H1 (cell line): ENCODE measurements around the gene MBTPS1. TPM values are rescaled to one million over a fixed set of nuclear protein-coding genes. Genes with fewer than 3 reads are reported as not detected.

Source experiments
- CTCF ChIA-PET: fragments of 300-600 bp; sonication (Branson Sonifier 250); formaldehyde crosslinking; loops from one replicate; lab custom pipeline; 2021; ENCODE audit not compliant: partially characterized antibody; lab: Charles Lee
- POLR2A ChIA-PET: fragments of 300-600 bp; sonication (Branson Sonifier 250); formaldehyde crosslinking; loops from one replicate; lab custom pipeline; 2021; ENCODE audit warnings: inconsistent platforms; ENCODE audit not compliant: partially characterized antibody; lab: Charles Lee
- DNase-seq, 2 experiments: peaks; one replicate each; pipeline versions ENCODE4 v3.0.0 to v3.0.0-alpha.2; 2010 to 2022; ENCODE audit warnings: low spot score in 2 of 2, low read depth in 1 of 2, mixed read lengths in 1 of 2
- FAIRE-seq: peaks from 2 replicates; lab custom pipeline; 2011; peaks lifted over from hg19 to GRCh38; lab: Jason Lieb, UNC
- H2AFZ ChIP-seq: 2 replicates; pipeline ENCODE4 v1.8.1; 2012; ENCODE audit warnings: low read length, inconsistent platforms
- H2AK5ac ChIP-seq: 2 replicates; pipeline ENCODE4 v1.6.1; 2013; ENCODE audit warnings: low read depth, low read length
- H2BK120ac ChIP-seq: replicated peaks from 2 replicates; pipeline ENCODE3; 2013; ENCODE audit warnings: low read depth, low read length, inconsistent platforms
- H2BK12ac ChIP-seq: 2 replicates; pipeline ENCODE4 v1.6.1; 2013; ENCODE audit warnings: low read depth, low read length
- H2BK15ac ChIP-seq: 2 replicates; pipeline ENCODE4 v1.6.1; 2013; ENCODE audit warnings: low read length
- H2BK20ac ChIP-seq: 2 replicates; pipeline ENCODE4 v1.6.1; 2013; ENCODE audit warnings: low read length
- H2BK5ac ChIP-seq: 2 replicates; pipeline ENCODE4 v1.6.1; 2013; ENCODE audit warnings: low read depth, low read length
- H3K14ac ChIP-seq: 2 replicates; pipeline ENCODE4 v1.6.1; 2013; ENCODE audit warnings: inconsistent platforms; ENCODE audit not compliant: insufficient read length
- H3K18ac ChIP-seq: 2 replicates; pipeline ENCODE4 v1.6.1; 2013; ENCODE audit warnings: low read length; ENCODE audit errors: extremely low read depth
- H3K23ac ChIP-seq: 2 replicates; pipeline ENCODE4 v1.6.1; 2013; ENCODE audit warnings: inconsistent platforms; ENCODE audit not compliant: insufficient read length
- H3K23me2 ChIP-seq: 2 replicates; pipeline ENCODE4 v1.6.1; 2013; ENCODE audit warnings: low read depth, low read length
- H3K27ac ChIP-seq: 2 replicates; pipeline ENCODE4 v1.6.1; 2011; ENCODE audit warnings: low read depth, low read length, inconsistent platforms
- H3K27me3 ChIP-seq, 4 experiments: replicated peaks in 1 of 4; 1 replicate in 1 of 4; 2 replicates in 3 of 4; pipeline versions ENCODE4 v1.6.1 to v1.8.1; 2011 to 2013; ENCODE audit warnings: low read length in 3 of 4, mild to moderate bottlenecking in 3 of 4, inconsistent platforms in 2 of 4, mixed read lengths in 2 of 4, moderate library complexity in 1 of 4; ENCODE audit not compliant: control insufficient read depth in 3 of 4, insufficient read depth in 3 of 4; ENCODE audit errors: extremely low read depth in 1 of 4
- H3K36me3 ChIP-seq, 4 experiments: 2 replicates each; pipeline versions ENCODE4 v1.6.1 to v1.8.1; 2011 to 2013; ENCODE audit warnings: mild to moderate bottlenecking in 4 of 4, low read length in 3 of 4, moderate library complexity in 2 of 4, control low read depth in 1 of 4, inconsistent platforms in 1 of 4; ENCODE audit not compliant: insufficient read depth in 4 of 4, control insufficient read depth in 2 of 4
- H3K4ac ChIP-seq: replicated peaks from 2 replicates; pipeline ENCODE3; 2013; ENCODE audit warnings: low read length, low read depth, mixed read lengths, inconsistent platforms; ENCODE audit not compliant: insufficient read length
- H3K4me1 ChIP-seq, 4 experiments: replicated peaks in 1 of 4; 1 replicate in 1 of 4; 2 replicates in 3 of 4; pipeline versions ENCODE4 v1.6.1 to v1.8.1; 2011 to 2013; ENCODE audit warnings: low read length in 3 of 4, inconsistent platforms in 2 of 4, mixed read lengths in 1 of 4; ENCODE audit not compliant: insufficient read depth in 4 of 4, control insufficient read depth in 3 of 4
- H3K4me2 ChIP-seq, 2 experiments: 2 replicates each; pipeline versions ENCODE4 v1.6.1 to v1.8.1; 2011 to 2013; ENCODE audit warnings: low read depth in 2 of 2, low read length in 2 of 2, control low read depth in 1 of 2, inconsistent platforms in 1 of 2, mild to moderate bottlenecking in 1 of 2; ENCODE audit not compliant: insufficient read depth in 1 of 2
- H3K4me3 ChIP-seq, 4 experiments: fragments of 200-600, 300-600 bp in 1 of 4; sonication (generic), shearing (Covaris generic), sonication (Bioruptor Twin) in 1 of 4; 2 replicates each; pipeline versions ENCODE4 v1.5.1 to v1.8.1; 2011 to 2016; ENCODE audit warnings: low read length in 4 of 4, low read depth in 3 of 4, control low read depth in 2 of 4, inconsistent platforms in 2 of 4, mild to moderate bottlenecking in 2 of 4, mixed read lengths in 1 of 4, moderate library complexity in 1 of 4; ENCODE audit not compliant: insufficient read depth in 2 of 4; ENCODE audit errors: extremely low read depth in 1 of 4
- H3K56ac ChIP-seq: replicated peaks from 2 replicates; pipeline ENCODE3; 2013; ENCODE audit warnings: low read depth, mild to moderate bottlenecking, mixed read lengths, low read length, inconsistent platforms; ENCODE audit not compliant: insufficient read length
- H3K79me1 ChIP-seq: 2 replicates; pipeline ENCODE4 v1.6.1; 2013; ENCODE audit warnings: low read depth, low read length, control low read depth
- H3K79me2 ChIP-seq, 2 experiments: 2 replicates each; pipeline versions ENCODE4 v1.6.1 to v1.8.1; 2012 to 2013; ENCODE audit warnings: low read length in 2 of 2, mild to moderate bottlenecking in 2 of 2, inconsistent platforms in 1 of 2; ENCODE audit not compliant: insufficient read depth in 2 of 2, control insufficient read depth in 1 of 2
- H3K9ac ChIP-seq, 4 experiments: replicated peaks in 1 of 4; 1 replicate in 1 of 4; 2 replicates in 3 of 4; pipeline versions ENCODE4 v1.6.1 to v1.8.1; 2011 to 2013; ENCODE audit warnings: low read depth in 3 of 4, low read length in 3 of 4, control low read depth in 2 of 4, mild to moderate bottlenecking in 2 of 4, moderate library complexity in 2 of 4, inconsistent platforms in 1 of 4; ENCODE audit errors: extremely low read depth in 1 of 4
- H3K9me3 ChIP-seq, 2 experiments: 2 replicates each; pipeline versions ENCODE4 v1.6.1 to v1.8.1; 2012 to 2013; ENCODE audit warnings: mild to moderate bottlenecking in 2 of 2, moderate library complexity in 2 of 2, control low read depth in 1 of 2, inconsistent platforms in 1 of 2, low read depth in 1 of 2, low read length in 1 of 2, mixed read lengths in 1 of 2; ENCODE audit not compliant: insufficient read depth in 2 of 2
- H4K20me1 ChIP-seq, 2 experiments: replicated peaks in 1 of 2; 2 replicates each; pipeline versions ENCODE3 to v1.8.1; 2011 to 2013; ENCODE audit warnings: inconsistent platforms in 2 of 2, low read length in 2 of 2, mild to moderate bottlenecking in 1 of 2; ENCODE audit not compliant: insufficient read depth in 2 of 2, control insufficient read depth in 1 of 2
- H4K5ac ChIP-seq: 2 replicates; pipeline ENCODE4 v1.6.1; 2013; ENCODE audit warnings: low read length, low read depth, mixed read lengths, inconsistent platforms; ENCODE audit not compliant: insufficient read length
- H4K8ac ChIP-seq: 2 replicates; pipeline ENCODE4 v1.8.0; 2013; ENCODE audit warnings: mild to moderate bottlenecking, moderate library complexity, low read length, inconsistent platforms; ENCODE audit not compliant: insufficient read depth; ENCODE audit errors: extremely low read depth
- H4K91ac ChIP-seq: replicated peaks from 2 replicates; pipeline ENCODE3; 2013; ENCODE audit warnings: low read length, mixed read lengths, inconsistent platforms; ENCODE audit not compliant: insufficient read length
- ASH2L ChIP-seq: fragments of 200-600, 300-600 bp; sonication (generic); IDR thresholded peaks from one replicate; pipeline ENCODE4 v1.7.1; 2017; ENCODE audit warnings: low read length
- CEBPB ChIP-seq: IDR thresholded peaks from 2 replicates; pipeline ENCODE4 v1.6.1; 2012; ENCODE audit warnings: low read depth, low read length
- CHD1 ChIP-seq: IDR thresholded peaks from 2 replicates; pipeline ENCODE4 v1.6.1; 2012; ENCODE audit warnings: low read depth, low read length, improper control_type of control experiment
- HDAC2 ChIP-seq, 2 experiments: fragments of 300-600 bp in 1 of 2; sonication (generic) in 1 of 2; IDR thresholded peaks; 2 replicates each; pipeline ENCODE4 v1.6.1; 2011 to 2012; ENCODE audit warnings: low read depth in 2 of 2, low read length in 2 of 2, mild to moderate bottlenecking in 2 of 2, moderate library complexity in 2 of 2, borderline replicate concordance in 1 of 2, inconsistent platforms in 1 of 2
- RBBP5 ChIP-seq: IDR thresholded peaks from 2 replicates; pipeline ENCODE4 v1.7.1; 2012; ENCODE audit warnings: low read depth, mild to moderate bottlenecking, inconsistent platforms, low read length, moderate library complexity, borderline replicate concordance
- SUZ12 ChIP-seq: fragments of 200-600 bp; sonication (generic); IDR thresholded peaks from 2 replicates; pipeline ENCODE4 v1.6.1; 2012; ENCODE audit warnings: mild to moderate bottlenecking, inconsistent platforms, low read length, moderate library complexity, mixed read lengths
- WGBS, 2 experiments: shearing (Covaris generic) in 1 of 2; methylation state at CpG; one replicate each; pipeline versions ENCODE4 v1.1.6 to v1.1.7; 2013 to 2015; ENCODE audit warnings: low lambda C conversion rate in 2 of 2, mixed read lengths in 2 of 2, inconsistent platforms in 1 of 2, low coverage in 1 of 2, missing lambda C conversion rate in 1 of 2; ENCODE audit not compliant: insufficient replicate concordance in 2 of 2, insufficient coverage in 1 of 2, insufficient read length in 1 of 2; ENCODE audit errors: extremely low coverage in 1 of 2, missing lambda C conversion rate in 1 of 2; 5-methylcytosine and 5-hydroxymethylcytosine counted together
- polyA plus RNA-seq, 7 experiments: library from polyadenylated mRNA; depleted of rRNA in 3 of 7; stranded (reverse) in 5 of 7; unstranded in 2 of 7; fragments of >200 nt in 5 of 7; fragments of 200-250 nt in 2 of 7; gene quantifications; 1 replicate in 5 of 7; 2 replicates in 1 of 7; 4 replicates in 1 of 7; pipeline versions ENCODE4 v1.2.1 to v1.2.3, GENCODE V29; 2011 to 2013; ENCODE audit warnings: missing spikeins in 2 of 7, mixed read lengths in 2 of 7
- total RNA-seq: library from RNA; stranded (reverse); fragmentation: NEBNext Ultra II Directional; extraction: Animal tissue kit (Norgen Biotek cat#: 25700); gene quantifications from 2 replicates; pipeline ENCODE4 v1.2.1, GENCODE V29; 2021
- TF ChIP-seq, protein P1 (sequence below), 3 experiments: IDR thresholded peaks; 1 replicate in 2 of 3; 2 replicates in 1 of 3; pipeline versions ENCODE4 v1.5.1 to v1.6.1; 2011; ENCODE audit warnings: low read length in 3 of 3, mild to moderate bottlenecking in 3 of 3, inconsistent platforms in 2 of 3, low read depth in 1 of 3, moderate library complexity in 1 of 3; ENCODE audit not compliant: insufficient read depth in 1 of 3; ENCODE audit errors: control extremely low read depth in 1 of 3

MBTPS1 gene
- total and polyA plus RNA-seq, 2 of the 8 experiments (the other 6 are each of a cell fraction or from before 2014, with no cell fraction given): 30.6 to 53.3 TPM

DNA sequence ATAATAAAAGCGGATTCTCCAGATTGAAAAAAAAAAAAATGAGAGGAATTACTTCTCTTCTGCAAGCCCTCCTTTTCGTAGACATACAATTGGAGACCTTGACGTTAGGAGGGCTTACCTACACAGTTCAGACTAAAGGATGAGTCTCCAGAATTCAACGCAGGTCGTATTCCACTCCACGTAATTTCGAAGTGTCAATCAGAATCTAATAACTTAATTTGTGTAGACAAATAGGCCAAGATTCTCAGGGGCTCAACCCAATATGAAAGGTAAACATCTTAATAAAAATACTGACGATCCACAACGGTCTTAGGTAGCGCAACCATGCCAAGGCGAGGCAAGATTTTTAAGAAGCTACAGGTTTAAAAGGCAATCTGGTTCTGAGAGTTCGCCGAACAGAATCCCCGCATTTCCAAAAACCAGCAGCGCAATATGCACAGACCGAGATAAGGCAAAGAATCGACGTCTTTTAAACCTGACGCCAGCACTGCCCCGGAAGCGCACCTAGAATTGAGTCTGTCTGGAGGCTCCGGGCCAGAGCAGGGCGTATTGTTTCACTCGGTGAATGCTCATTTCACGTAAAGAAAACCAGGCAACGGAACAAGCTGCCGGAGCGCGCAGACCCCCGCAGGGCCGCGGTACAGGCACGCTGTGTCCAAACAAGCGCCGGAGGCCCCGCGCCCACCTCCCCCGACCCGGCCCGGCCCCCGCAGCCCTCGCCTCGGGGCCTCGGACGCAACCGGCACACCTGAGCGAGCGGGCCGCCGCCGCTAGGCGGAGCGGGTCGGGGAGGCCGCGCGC, 623 bp downstream of the MBTPS1 start:
- DNase-seq: no peak
- POLR2A ChIA-PET: interaction anchor here (0.6 to 4.6 kb wide), 22 partner anchors 10 to 180 kb away, joined by 3 to 19 read pairs (median 4); partner anchors contain the start of genes DNAAF1, HSDL1, SLC38A8 and TAF1C
- H3K4ac ChIP-seq: peak overlapping the region; percentile 66
- peaks cover 0 to 2% (median 0%) of the 10 kb centered on the region in 4 experiments; a peak in 1 of 7 replicates for H3K4me1 ChIP-seq
- H3K23ac ChIP-seq: no peak overlapping the region
- no peak overlapping the region for H2BK12ac ChIP-seq
- H3K36me3 ChIP-seq: 0 out of 8 replicates have a peak, but pooled peaks cover 0 to 3% (median 0%) of the 10 kb centered on the region in 4 experiments
- H4K5ac ChIP-seq: peak overlapping the region; percentile 46
- no peak for FAIRE-seq
- peaks cover 0 to 48% of the 10 kb centered on the region in 2 experiments; a peak in 3 of 4 replicates for H3K79me2 ChIP-seq
- H2BK20ac ChIP-seq: no peak overlapping the region
- H3K9ac ChIP-seq: peak overlapping the region; percentile 86 to 97 (median 90)
- H3K27me3 ChIP-seq: no peaks in the 10 kb centered on the region
- peaks cover 6% of the 10 kb centered on the region for H3K79me1 ChIP-seq
- CTCF ChIA-PET: interaction anchor here (0.5 to 6.0 kb wide), 18 partner anchors 16 to 1342 kb away, joined by 3 to 44 read pairs (median 3); partner anchors contain the start of gene TAF1C
- H4K91ac ChIP-seq: peak overlapping the region; percentile 61
- peak overlapping the region; percentile 72 for H2BK120ac ChIP-seq
- 5% methylated on average over 35 of the region's 57 CpGs; no CpG with 5 or more reads in 1 of the 2 experiments for WGBS, 2 experiments
- H3K9me3 ChIP-seq: no peaks in the 10 kb centered on the region
- H3K4me2 ChIP-seq: peak overlapping the region; percentile 64 to 72
- H2AFZ ChIP-seq: peak overlapping the region; percentile 24
- peak overlapping the region; percentile 69 to 92 (median 84) for H3K4me3 ChIP-seq
- peaks cover under 1 to 5% of the 10 kb centered on the region in 2 experiments for H4K20me1 ChIP-seq
- TF ChIP-seq, protein P1, sequence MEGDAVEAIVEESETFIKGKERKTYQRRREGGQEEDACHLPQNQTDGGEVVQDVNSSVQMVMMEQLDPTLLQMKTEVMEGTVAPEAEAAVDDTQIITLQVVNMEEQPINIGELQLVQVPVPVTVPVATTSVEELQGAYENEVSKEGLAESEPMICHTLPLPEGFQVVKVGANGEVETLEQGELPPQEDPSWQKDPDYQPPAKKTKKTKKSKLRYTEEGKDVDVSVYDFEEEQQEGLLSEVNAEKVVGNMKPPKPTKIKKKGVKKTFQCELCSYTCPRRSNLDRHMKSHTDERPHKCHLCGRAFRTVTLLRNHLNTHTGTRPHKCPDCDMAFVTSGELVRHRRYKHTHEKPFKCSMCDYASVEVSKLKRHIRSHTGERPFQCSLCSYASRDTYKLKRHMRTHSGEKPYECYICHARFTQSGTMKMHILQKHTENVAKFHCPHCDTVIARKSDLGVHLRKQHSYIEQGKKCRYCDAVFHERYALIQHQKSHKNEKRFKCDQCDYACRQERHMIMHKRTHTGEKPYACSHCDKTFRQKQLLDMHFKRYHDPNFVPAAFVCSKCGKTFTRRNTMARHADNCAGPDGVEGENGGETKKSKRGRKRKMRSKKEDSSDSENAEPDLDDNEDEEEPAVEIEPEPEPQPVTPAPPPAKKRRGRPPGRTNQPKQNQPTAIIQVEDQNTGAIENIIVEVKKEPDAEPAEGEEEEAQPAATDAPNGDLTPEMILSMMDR (IDR thresholded peaks at IDR 0.05; ENCODE audit: control extremely low read depth in 1 of 3, insufficient read depth in 1 of 3, low read depth in 1 of 3, low read length in 3 of 3): peak; percentile 15 to 37 (median 20); a peak in 3 of 4 replicates
- TF ChIP-seq CEBPB: no peak
- TF ChIP-seq CHD1: no peak
- peak; percentile 12; the same call in 1 of the 2 replicates for TF ChIP-seq RBBP5
- no peak for TF ChIP-seq SUZ12
- peak; percentile 27 for TF ChIP-seq ASH2L
- no peak for TF ChIP-seq HDAC2 (IDR thresholded peaks at IDR 0.05; ENCODE audit: borderline replicate concordance in 1 of 2, low read depth in 2 of 2, low read length in 2 of 2)
- H2AK5ac ChIP-seq: no peak overlapping the region
- H2BK5ac ChIP-seq: no peak overlapping the region
- H3K14ac ChIP-seq: no peak overlapping the region
- peak overlapping the region; percentile 64 for H3K27ac ChIP-seq
- no peak overlapping the region for H3K18ac ChIP-seq
- H3K56ac ChIP-seq: peak overlapping the region; percentile 12
- H4K8ac ChIP-seq: no peak overlapping the region
- H2BK15ac ChIP-seq: no peak overlapping the region
- H3K23me2 ChIP-seq: peaks cover 6% of the 10 kb centered on the region
